SKM-1 treated with dmso at 0.1 percent for 144 hours (cell line): ENCODE measurements around the gene TMEM47.

Experiments
- DNase-seq: peaks from one replicate; lab custom pipeline; 2025; ENCODE audit not compliant: unreplicated experiment; lab: John Stamatoyannopoulos, UW

The TMEM47 gene

DNA sequence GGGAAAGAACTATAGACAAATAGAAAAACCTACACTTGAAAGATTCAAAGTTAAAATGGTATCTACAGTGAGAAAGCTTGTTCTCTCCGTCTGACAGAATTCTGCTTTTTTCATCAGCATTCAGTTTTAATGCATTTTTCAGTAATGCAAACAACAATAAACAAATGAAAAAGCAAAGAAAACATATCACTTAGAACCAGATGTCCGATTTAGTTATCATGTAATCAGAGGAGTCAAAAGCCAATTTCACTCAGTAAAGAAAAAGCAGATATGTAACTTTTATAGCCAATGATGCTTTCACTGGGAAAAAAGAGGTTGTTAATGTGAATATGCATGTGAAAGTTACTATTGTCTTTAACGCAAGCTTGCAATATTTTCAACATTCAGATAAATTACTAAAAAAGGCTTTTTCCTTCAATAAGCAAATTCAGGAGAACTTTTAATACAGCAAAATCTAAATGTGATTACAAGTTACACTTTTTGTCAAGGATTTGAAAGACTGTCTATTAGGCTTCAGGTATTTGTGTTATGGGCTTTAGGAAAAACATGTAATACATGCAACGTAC, 70.7 kb downstream of the TMEM47 start:
- DNase-seq: no peak

GRCh38 chrX:34585561-34585960, 71.5 kb downstream of the TMEM47 start:
- no peak for DNase-seq

DNA sequence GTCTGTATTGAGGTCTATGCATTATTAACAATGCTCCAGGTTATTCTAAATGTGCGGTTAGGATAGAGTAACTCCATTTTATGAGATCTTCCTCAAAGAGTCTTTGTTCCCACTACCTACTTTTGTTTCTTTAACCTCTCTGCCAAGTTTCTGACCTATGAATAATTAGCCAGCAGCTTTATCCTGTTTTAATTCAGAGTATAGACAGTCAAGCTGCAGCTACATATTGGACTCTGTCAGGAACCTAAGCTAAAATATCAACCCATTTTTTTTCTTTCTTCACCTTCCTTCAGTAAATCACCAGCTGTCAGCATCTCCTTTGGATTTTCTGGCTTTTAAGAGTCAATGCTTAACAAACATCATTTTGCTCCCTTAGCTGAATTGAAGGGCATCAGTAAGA, 72.3 kb downstream of the TMEM47 start:
- DNase-seq: no peak

GRCh38 chrX:34580069-34580468, 77.0 kb downstream of the TMEM47 start:
- no peak for DNase-seq

GRCh38 chrX:34578237-34578636, 78.8 kb downstream of the TMEM47 start:
- DNase-seq: no peak
